ENCODE data around the gene HSP90B1.

DNA sequence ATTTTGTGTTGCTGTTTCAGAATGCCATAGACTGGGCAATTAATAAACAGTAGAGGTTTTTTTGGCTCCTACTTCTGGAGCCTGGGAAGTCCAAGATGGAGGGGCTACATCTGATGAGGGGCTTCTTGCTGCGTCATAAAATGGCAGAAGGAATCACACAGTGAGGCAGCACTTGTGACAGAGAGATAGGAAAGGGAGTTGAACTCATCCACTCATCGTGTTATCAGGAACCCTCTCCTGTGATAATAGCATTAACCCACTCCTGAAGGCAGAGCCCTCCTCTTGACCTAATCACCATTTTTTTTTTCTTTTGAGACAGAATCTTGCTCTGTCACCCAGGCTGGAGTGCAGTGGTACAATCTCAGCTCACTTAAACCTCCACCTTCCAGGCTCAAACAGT is 45.2 kb downstream of the HSP90B1 start:
- TF ChIP-seq, protein P1, sequence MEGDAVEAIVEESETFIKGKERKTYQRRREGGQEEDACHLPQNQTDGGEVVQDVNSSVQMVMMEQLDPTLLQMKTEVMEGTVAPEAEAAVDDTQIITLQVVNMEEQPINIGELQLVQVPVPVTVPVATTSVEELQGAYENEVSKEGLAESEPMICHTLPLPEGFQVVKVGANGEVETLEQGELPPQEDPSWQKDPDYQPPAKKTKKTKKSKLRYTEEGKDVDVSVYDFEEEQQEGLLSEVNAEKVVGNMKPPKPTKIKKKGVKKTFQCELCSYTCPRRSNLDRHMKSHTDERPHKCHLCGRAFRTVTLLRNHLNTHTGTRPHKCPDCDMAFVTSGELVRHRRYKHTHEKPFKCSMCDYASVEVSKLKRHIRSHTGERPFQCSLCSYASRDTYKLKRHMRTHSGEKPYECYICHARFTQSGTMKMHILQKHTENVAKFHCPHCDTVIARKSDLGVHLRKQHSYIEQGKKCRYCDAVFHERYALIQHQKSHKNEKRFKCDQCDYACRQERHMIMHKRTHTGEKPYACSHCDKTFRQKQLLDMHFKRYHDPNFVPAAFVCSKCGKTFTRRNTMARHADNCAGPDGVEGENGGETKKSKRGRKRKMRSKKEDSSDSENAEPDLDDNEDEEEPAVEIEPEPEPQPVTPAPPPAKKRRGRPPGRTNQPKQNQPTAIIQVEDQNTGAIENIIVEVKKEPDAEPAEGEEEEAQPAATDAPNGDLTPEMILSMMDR (IDR thresholded peaks at IDR 0.05), result no peak
- TF ChIP-seq POLR2A (IDR thresholded peaks at IDR 0.05), result no peak
